HepG2 (cell line): ENCODE data around the gene RGMA. TPM values are rescaled to one million over a fixed set of nuclear protein-coding genes. Genes with fewer than 3 reads are reported as not detected.

Experiments used
- ATAC-seq: fragments of 200-7000 bp; cut with Tn5 transposase; 3 replicates; pipeline ENCODE4 v1.9.1; 2020; ENCODE audit warnings: mild to moderate bottlenecking, moderate library complexity
- BruUV-seq: library from RNA; stranded (reverse); fragments of 400-500 nt; replicated peaks from 2 replicates; lab custom pipeline; 2021; lab: Mats Ljungman, UMichigan
- CTCF ChIA-PET: fragments of 300-600 bp; formaldehyde crosslinking; extraction: SDS; loops from one replicate; lab custom pipeline; 2021; ENCODE audit warnings: low total read pairs, inconsistent platforms, low intra/inter-chr PET ratio; lab: Yijun Ruan, JAX
- POLR2A ChIA-PET: fragments of 350-600 bp; sonication (Branson Sonifier 250); formaldehyde crosslinking; loops from one replicate; lab custom pipeline; 2020; ENCODE audit warnings: antibody characterized with exemption, inconsistent platforms; lab: Yijun Ruan, JAX
- DNase-seq: peaks from one replicate; pipeline ENCODE4 v3.0.0-alpha.2; 2015; ENCODE audit warnings: low spot score
- FAIRE-seq: peaks from 3 replicates; lab custom pipeline; 2011; peaks lifted over from hg19 to GRCh38; lab: Jason Lieb, UNC
- H2AFZ ChIP-seq: one replicate; pipeline ENCODE4 v1.6.1; 2011; ENCODE audit warnings: low read length, inconsistent platforms
- H3K27ac ChIP-seq: fragments of 300-600 bp; 3 replicates; pipeline ENCODE4 v1.8.0; 2011; ENCODE audit warnings: mixed run types, mild to moderate bottlenecking, mixed read lengths, low read length, inconsistent platforms; ENCODE audit not compliant: insufficient read depth; ENCODE audit errors: extremely low read length
- H3K27me3 ChIP-seq, 2 experiments: fragments of 200-600 bp in 1 of 2; 2 replicates in 1 of 2; 3 replicates in 1 of 2; pipeline versions ENCODE4 v1.6.0 to v1.8.0; 2011; ENCODE audit warnings: low read length in 2 of 2, mild to moderate bottlenecking in 2 of 2, moderate library complexity in 2 of 2, inconsistent platforms in 1 of 2; ENCODE audit not compliant: insufficient read depth in 2 of 2, control insufficient read depth in 1 of 2
- H3K36me3 ChIP-seq, 2 experiments: fragments of 200-600 bp in 1 of 2; replicated peaks in 1 of 2; 2 replicates in 1 of 2; 3 replicates in 1 of 2; pipeline versions ENCODE4 v1.5.1 to v1.8.0; 2011; ENCODE audit warnings: low read length in 2 of 2, inconsistent platforms in 1 of 2; ENCODE audit not compliant: insufficient read depth in 2 of 2, control insufficient read depth in 1 of 2
- H3K4me1 ChIP-seq: 2 replicates; pipeline ENCODE4 v1.5.1; 2012; ENCODE audit warnings: low read length, inconsistent platforms; ENCODE audit not compliant: insufficient read depth
- H3K4me2 ChIP-seq: 2 replicates; pipeline ENCODE4 v1.6.0; 2011; ENCODE audit warnings: low read depth, low read length, inconsistent platforms
- H3K4me3 ChIP-seq, 3 experiments: fragments of 200-600 bp in 1 of 3; sonication (generic), shearing (Covaris generic) in 1 of 3; replicated peaks in 1 of 3; 2 replicates each; pipeline ENCODE4 v1.5.1; 2011 to 2016; ENCODE audit warnings: low read length in 3 of 3, inconsistent platforms in 2 of 3, low read depth in 2 of 3, mild to moderate bottlenecking in 2 of 3, control low read depth in 1 of 3, mixed read lengths in 1 of 3; ENCODE audit not compliant: insufficient read depth in 1 of 3
- H3K79me2 ChIP-seq: one replicate; pipeline ENCODE4 v1.6.1; 2011; ENCODE audit warnings: low read length, inconsistent platforms; ENCODE audit not compliant: insufficient read depth
- H3K9ac ChIP-seq: 2 replicates; pipeline ENCODE4 v1.6.0; 2011; ENCODE audit warnings: mild to moderate bottlenecking, low read depth, low read length, inconsistent platforms; ENCODE audit not compliant: insufficient read depth
- H3K9me3 ChIP-seq: 2 replicates; pipeline ENCODE4 v1.5.1; 2012; ENCODE audit warnings: mild to moderate bottlenecking, low read length
- H4K20me1 ChIP-seq: 2 replicates; pipeline ENCODE4 v1.6.0; 2011; ENCODE audit warnings: inconsistent platforms, mild to moderate bottlenecking, low read length, moderate library complexity; ENCODE audit not compliant: insufficient read depth
- BCL6 ChIP-seq: IDR thresholded peaks from 2 replicates; pipeline ENCODE4 v1.6.1; 2016; ENCODE audit warnings: missing genetic modification reagents, missing compliant biosample characterization
- BRCA1 ChIP-seq: sonication (generic); formaldehyde crosslinking; IDR thresholded peaks from 2 replicates; pipeline ENCODE4 v1.4.0; 2020; ENCODE audit warnings: missing genetic modification reagents
- MXD4 ChIP-seq: IDR thresholded peaks from 2 replicates; pipeline ENCODE4 v1.6.1; 2016; ENCODE audit warnings: mild to moderate bottlenecking, missing biosample characterization, missing genetic modification reagents
- NCOA1 ChIP-seq: sonication (generic); formaldehyde crosslinking; IDR thresholded peaks from 2 replicates; pipeline ENCODE4 v1.9.0; 2021; ENCODE audit warnings: missing genetic modification reagents
- THAP8 ChIP-seq: sonication (generic); formaldehyde crosslinking; IDR thresholded peaks from 2 replicates; pipeline ENCODE4 v1.5.1; 2020; ENCODE audit warnings: missing genetic modification reagents, mild to moderate bottlenecking, borderline replicate concordance
- ZFP41 ChIP-seq: sonication (generic); formaldehyde crosslinking; IDR thresholded peaks from 2 replicates; pipeline ENCODE4 v1.4.0; 2020; ENCODE audit warnings: mild to moderate bottlenecking, missing genetic modification reagents, borderline replicate concordance
- ZNF143 ChIP-seq: sonication (generic); formaldehyde crosslinking; IDR thresholded peaks from 2 replicates; pipeline ENCODE4 v1.4.0; 2020; ENCODE audit warnings: missing genetic modification reagents
- ZNF230 ChIP-seq: sonication (generic); formaldehyde crosslinking; IDR thresholded peaks from 2 replicates; pipeline ENCODE4 v1.4.0; 2020; ENCODE audit warnings: mild to moderate bottlenecking, missing genetic modification reagents
- ZNF24 ChIP-seq: fragments of 450-650 bp; IDR thresholded peaks from 2 replicates; pipeline ENCODE4 v1.6.1; 2017; ENCODE audit warnings: antibody characterized with exemption, mild to moderate bottlenecking
- ZNF441 ChIP-seq: sonication (generic); formaldehyde crosslinking; IDR thresholded peaks from 2 replicates; pipeline ENCODE4 v1.7.0; 2021; ENCODE audit warnings: missing genetic modification reagents, borderline replicate concordance
- WGBS: methylation state at CpG from one replicate; pipeline ENCODE4 v1.1.6; 2017; ENCODE audit warnings: low lambda C conversion rate; 5-methylcytosine and 5-hydroxymethylcytosine counted together
- in situ Hi-C: cut with HindIII; loops from 2 replicates; pipeline ENCODE4 v1.10.0; 2017; ENCODE audit warnings: low pct_unique_long_range_greater_than_20kb; ENCODE audit not compliant: extremely low pct_ligation_motif_present
- intact Hi-C: fragments of 100-400 bp; cut with micrococcal nuclease; formaldehyde crosslinking; loops from one replicate; pipeline ENCODE4 v1.10.0; 2022; ENCODE audit not compliant: unreplicated experiment
- polyA plus RNA-seq, 8 experiments: library from polyadenylated mRNA; depleted of rRNA in 3 of 8; stranded (reverse) in 7 of 8; unstranded in 1 of 8; fragments of >200 nt; fragmentation: Illumina TruSeq in 4 of 8; extraction: Trizol in 4 of 8; gene quantifications; 2 replicates each; pipeline versions ENCODE4 v1.2.1 to v1.2.3, GENCODE V29; 2011 to 2016; ENCODE audit warnings: low read depth in 4 of 8, missing spikeins in 1 of 8, mixed read lengths in 1 of 8; ENCODE audit not compliant: insufficient read depth in 1 of 8
- total RNA-seq, 5 experiments: library from RNA; depleted of rRNA; stranded (reverse); fragments of >200 nt; fragmentation: Illumina TruSeq; extraction: Trizol; gene quantifications; 2 replicates each; pipeline ENCODE4 v1.2.3, GENCODE V29; 2016; ENCODE audit warnings: low read depth in 1 of 5

RGMA gene
- total and polyA plus RNA-seq, 2 of the 13 experiments (the other 11 are each of a cell fraction or from before 2014, with no cell fraction given): not detected

GRCh38 chr15:93050648-93051047, 38.4 kb downstream of the RGMA start (continued):
- TF ChIP-seq MXD4 (CRISPR knock-in tag): no peak
- TF ChIP-seq ZNF441 (CRISPR knock-in tag): no peak
- TF ChIP-seq ZNF143: no peak
- no peak for TF ChIP-seq THAP8
- TF ChIP-seq NCOA1: no peak
- TF ChIP-seq BCL6 (CRISPR knock-in tag): no peak
- TF ChIP-seq, all 625 proteins: peak for 0

- no peaks in the 10 kb centered on the region for H3K36me3 ChIP-seq
- FAIRE-seq: no peak
- no peak overlapping the region for H3K4me2 ChIP-seq
- H4K20me1 ChIP-seq: no peaks in the 10 kb centered on the region
- WGBS: 32% methylated on average over 11 of the region's 15 CpGs
- no peak overlapping the region for H3K4me3 ChIP-seq
- in situ Hi-C loops (no loop called here), intact Hi-C loops (no loop called here)
- H3K27ac ChIP-seq: no peak overlapping the region
- TF ChIP-seq ZFP41 (CRISPR knock-in tag) (no peak), ZNF230 (CRISPR knock-in tag) (no peak), BRCA1 (CRISPR knock-in tag) (no peak), ZNF24 (no peak)
- peaks cover 5% of the 10 kb centered on the region; the same call in 1 of the 2 replicates for H3K9me3 ChIP-seq
- no TSS peak for BruUV-seq
- H3K9ac ChIP-seq: no peak overlapping the region
- POLR2A ChIA-PET: no interaction called here
- CTCF ChIA-PET: no interaction called here
- H3K27me3 ChIP-seq: peaks cover 5 to 30% of the 10 kb centered on the region in 2 experiments; a peak in 4 of 5 replicates
- ATAC-seq: peak; percentile 36
- no peaks in the 10 kb centered on the region for H3K79me2 ChIP-seq
- no peaks in the 10 kb centered on the region for H3K4me1 ChIP-seq
- DNase-seq: no peak
- H2AFZ ChIP-seq: no peak overlapping the region
Measured at GRCh38 chr15:93049914-93050578, 39.0 kb downstream of the RGMA start.
